GM18519 (cell line): ENCODE data around the gene SSRP1.

Experiments
- ATAC-seq: cut with Tn5 transposase; IDR thresholded peaks from one replicate; pipeline ENCODE4 v1.9.1; 2021; ENCODE audit warnings: mild to moderate bottlenecking, moderate library complexity; ENCODE audit not compliant: unreplicated experiment, low FRiP score

Gene SSRP1

GRCh38 chr11:57276971-57277675, 58.6 kb downstream of the SSRP1 start:
- no peak for ATAC-seq

GRCh38 chr11:57276169-57276970, 59.3 kb downstream of the SSRP1 start:
- ATAC-seq = no peak
